ENCODE data around the gene CLEC14A. TPM values are rescaled to one million over a fixed set of nuclear protein-coding genes. Genes with fewer than 3 reads are reported as not detected.

Gene CLEC14A
- total and polyA plus RNA-seq, 2 donors (not counting 1 experiment from before 2014, with no cell fraction given): 3.9 to 5.3 TPM

GRCh38 chr14:38217553-38217952 is 38.3 kb downstream of the CLEC14A start:
- Histone ChIP-seq H3K79me2 (ENCODE audit: control insufficient read depth, insufficient read depth, low read length) (no peaks in the 10 kb centered on the region), H2AFZ (ENCODE audit: low read length) (no peak overlapping the region), H3K4me1 (ENCODE audit: control insufficient read depth, extremely low read depth, insufficient read depth, low read length) (no peaks in the 10 kb centered on the region), H3K4me3 (replicated peaks in 1 of 4; ENCODE audit: control extremely low read depth in 1 of 4, insufficient read depth in 1 of 4, low read depth in 3 of 4, low read length in 4 of 4) (no peak overlapping the region), H3K36me3 (ENCODE audit: control insufficient read depth, insufficient read depth, low read length) (no peaks in the 10 kb centered on the region), H3K27me3 (ENCODE audit: control insufficient read depth, insufficient read depth, low read length) (no peaks in the 10 kb centered on the region), H3K9ac (ENCODE audit: insufficient read depth, low read length) (no peak overlapping the region), H4K20me1 (ENCODE audit: control insufficient read depth, extremely low read depth, insufficient read depth, low read length) (no peaks in the 10 kb centered on the region), H3K4me2 (ENCODE audit: extremely low read depth, insufficient read depth, low read length) (no peak overlapping the region), H3K27ac (ENCODE audit: insufficient read depth, low read length) (no peak overlapping the region), H3K9me3 (ENCODE audit: control insufficient read depth, insufficient read depth, low read depth, low read length) (no peaks in the 10 kb centered on the region)
- no peak for DNase-seq (ENCODE audit: low read depth in 2 of 2)
- TF ChIP-seq EZH2 (IDR thresholded peaks at IDR 0.05; ENCODE audit: low read length, missing control alignments): no peak
- no peak for TF ChIP-seq CTCF (conservative IDR thresholded peaks at IDR 0.05 in 1 of 2, IDR thresholded peaks at IDR 0.05 in 1 of 2; ENCODE audit: low read depth in 1 of 2, low read length in 2 of 2)

GRCh38 chr14:38213001-38213400 is 42.9 kb downstream of the CLEC14A start:
- H3K4me1 ChIP-seq (ENCODE audit: control insufficient read depth, extremely low read depth, insufficient read depth, low read length): peaks cover 2% of the 10 kb centered on the region
- H3K79me2 ChIP-seq (ENCODE audit: control insufficient read depth, insufficient read depth, low read length): peaks cover 17% of the 10 kb centered on the region
- H3K27ac ChIP-seq (ENCODE audit: insufficient read depth, low read length): no peak overlapping the region
- H3K4me3 ChIP-seq (replicated peaks in 1 of 4; ENCODE audit: control extremely low read depth in 1 of 4, insufficient read depth in 1 of 4, low read depth in 3 of 4, low read length in 4 of 4): no peak overlapping the region
- H4K20me1 ChIP-seq (ENCODE audit: control insufficient read depth, extremely low read depth, insufficient read depth, low read length): no peaks in the 10 kb centered on the region
- no peak for TF ChIP-seq CTCF (conservative IDR thresholded peaks at IDR 0.05 in 1 of 2, IDR thresholded peaks at IDR 0.05 in 1 of 2; ENCODE audit: low read depth in 1 of 2, low read length in 2 of 2)
- TF ChIP-seq EZH2 (IDR thresholded peaks at IDR 0.05; ENCODE audit: low read length, missing control alignments): no peak
- H3K27me3 ChIP-seq (ENCODE audit: control insufficient read depth, insufficient read depth, low read length): no peaks in the 10 kb centered on the region
- peak; percentile 38 to 64 for DNase-seq (ENCODE audit: low read depth in 2 of 2)
- H3K36me3 ChIP-seq (ENCODE audit: control insufficient read depth, insufficient read depth, low read length): no peaks in the 10 kb centered on the region
- H3K9ac ChIP-seq (ENCODE audit: insufficient read depth, low read length): no peak overlapping the region
- H3K4me2 ChIP-seq (ENCODE audit: extremely low read depth, insufficient read depth, low read length): no peak overlapping the region
- H2AFZ ChIP-seq (ENCODE audit: low read length): no peak overlapping the region
- H3K9me3 ChIP-seq (ENCODE audit: control insufficient read depth, insufficient read depth, low read depth, low read length): no peaks in the 10 kb centered on the region

GRCh38 chr14:38212111-38212510 is 43.8 kb downstream of the CLEC14A start:
- Histone ChIP-seq H3K4me2 (ENCODE audit: extremely low read depth, insufficient read depth, low read length) (peak overlapping the region; percentile 28), H2AFZ (ENCODE audit: low read length) (no peak overlapping the region)

More at GRCh38 chr14:38212111-38212510, 43.8 kb downstream of the CLEC14A start:
- Histone ChIP-seq H3K27me3 (ENCODE audit: control insufficient read depth, insufficient read depth, low read length) (no peaks in the 10 kb centered on the region), H4K20me1 (ENCODE audit: control insufficient read depth, extremely low read depth, insufficient read depth, low read length) (no peaks in the 10 kb centered on the region), H3K36me3 (ENCODE audit: control insufficient read depth, insufficient read depth, low read length) (no peaks in the 10 kb centered on the region), H3K9ac (ENCODE audit: insufficient read depth, low read length) (no peak overlapping the region), H3K79me2 (ENCODE audit: control insufficient read depth, insufficient read depth, low read length) (peaks cover 17% of the 10 kb centered on the region), H3K27ac (ENCODE audit: insufficient read depth, low read length) (no peak overlapping the region), H3K9me3 (ENCODE audit: control insufficient read depth, insufficient read depth, low read depth, low read length) (no peaks in the 10 kb centered on the region), H3K4me1 (ENCODE audit: control insufficient read depth, extremely low read depth, insufficient read depth, low read length) (peaks cover 9% of the 10 kb centered on the region), H3K4me3 (replicated peaks in 1 of 4; ENCODE audit: control extremely low read depth in 1 of 4, insufficient read depth in 1 of 4, low read depth in 3 of 4, low read length in 4 of 4) (peak overlapping the region in 3 of 4 experiments; percentile 46 to 71 (median 70))
- TF ChIP-seq EZH2 (IDR thresholded peaks at IDR 0.05; ENCODE audit: low read length, missing control alignments) (no peak), CTCF (conservative IDR thresholded peaks at IDR 0.05 in 1 of 2, IDR thresholded peaks at IDR 0.05 in 1 of 2; ENCODE audit: low read depth in 1 of 2, low read length in 2 of 2) (no peak)
- DNase-seq (ENCODE audit: low read depth in 2 of 2): no peak

All from fibroblast of lung (primary cell).